Thyroid gland (tissue), 4 donors: ENCODE results near the gene EGLN3.

Experiments used
- CTCF ChIP-seq, 6 experiments: fragments of 200-600 bp in 3 of 6; fragments of 450-650 bp in 3 of 6; sonication (generic) in 3 of 6; IDR thresholded peaks; one replicate each; pipeline ENCODE4 v1.5.1; 2016 to 2019; ENCODE audit warnings: antibody characterized with exemption in 6 of 6, mild to moderate bottlenecking in 2 of 6, inconsistent platforms in 1 of 6, moderate library complexity in 1 of 6
- POLR2A ChIP-seq, 2 donors: fragments of 450-650 bp; IDR thresholded peaks; one replicate each; pipeline ENCODE4 v1.6.1; 2017; ENCODE audit warnings: antibody characterized with exemption in 2 of 2, mild to moderate bottlenecking in 2 of 2, moderate library complexity in 1 of 2

DNA sequence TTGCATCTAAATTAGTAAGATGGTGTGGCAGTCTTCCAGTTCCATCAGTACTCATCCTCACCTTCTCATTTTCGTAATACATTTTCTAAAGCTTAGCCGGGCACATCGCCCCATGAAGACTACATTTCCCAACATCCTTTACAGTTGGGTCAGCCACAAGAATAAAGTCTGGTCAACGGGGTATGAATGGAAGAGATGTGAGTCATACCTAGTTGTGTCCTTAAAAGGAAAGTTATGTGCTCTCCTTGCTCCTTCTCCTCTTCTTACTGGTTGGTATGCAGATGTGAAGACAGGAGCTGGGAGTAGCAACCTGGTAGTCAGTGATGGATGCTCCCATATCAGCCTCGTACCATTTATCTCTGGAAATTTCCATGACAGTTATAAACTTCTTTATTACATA, 35.9 kb upstream of the EGLN3 start:
- TF ChIP-seq POLR2A (IDR thresholded peaks at IDR 0.05): no peak
- TF ChIP-seq CTCF (IDR thresholded peaks at IDR 0.05): no peak
